Fibroblast of villous mesenchyme (primary cell): ENCODE results near the gene KIFC3. TPM values are rescaled to one million over a fixed set of nuclear protein-coding genes. Genes with fewer than 3 reads are reported as not detected.
A peak's percentile ranks its signal among the peaks of the same experiment; 100 is the strongest.
"Not testable (repeated sequence)": the region's sequence is repeated elsewhere in the genome, so short reads cannot be mapped to it uniquely, and the experiment has no call there.

Source experiments
- DNase-seq: peaks from one replicate; pipeline ENCODE4 v3.0.0-alpha.2; 2010; ENCODE audit warnings: low read depth
- H3K4me3 ChIP-seq: 2 replicates; pipeline ENCODE4 v1.5.1; 2011; ENCODE audit warnings: low read depth, mild to moderate bottlenecking, low read length
- total RNA-seq: library from RNA; depleted of rRNA; stranded (reverse); fragments of >200 nt; gene quantifications from 2 replicates; pipeline ENCODE4 v1.2.3, GENCODE V29; 2012
- TF ChIP-seq, protein P1 (sequence below): IDR thresholded peaks from 2 replicates; pipeline ENCODE4 v1.5.1; 2012; ENCODE audit warnings: low read depth, mild to moderate bottlenecking, low read length; ENCODE audit not compliant: insufficient read depth

KIFC3 gene
- total RNA-seq, 1 donor, result 72.5 TPM

DNA sequence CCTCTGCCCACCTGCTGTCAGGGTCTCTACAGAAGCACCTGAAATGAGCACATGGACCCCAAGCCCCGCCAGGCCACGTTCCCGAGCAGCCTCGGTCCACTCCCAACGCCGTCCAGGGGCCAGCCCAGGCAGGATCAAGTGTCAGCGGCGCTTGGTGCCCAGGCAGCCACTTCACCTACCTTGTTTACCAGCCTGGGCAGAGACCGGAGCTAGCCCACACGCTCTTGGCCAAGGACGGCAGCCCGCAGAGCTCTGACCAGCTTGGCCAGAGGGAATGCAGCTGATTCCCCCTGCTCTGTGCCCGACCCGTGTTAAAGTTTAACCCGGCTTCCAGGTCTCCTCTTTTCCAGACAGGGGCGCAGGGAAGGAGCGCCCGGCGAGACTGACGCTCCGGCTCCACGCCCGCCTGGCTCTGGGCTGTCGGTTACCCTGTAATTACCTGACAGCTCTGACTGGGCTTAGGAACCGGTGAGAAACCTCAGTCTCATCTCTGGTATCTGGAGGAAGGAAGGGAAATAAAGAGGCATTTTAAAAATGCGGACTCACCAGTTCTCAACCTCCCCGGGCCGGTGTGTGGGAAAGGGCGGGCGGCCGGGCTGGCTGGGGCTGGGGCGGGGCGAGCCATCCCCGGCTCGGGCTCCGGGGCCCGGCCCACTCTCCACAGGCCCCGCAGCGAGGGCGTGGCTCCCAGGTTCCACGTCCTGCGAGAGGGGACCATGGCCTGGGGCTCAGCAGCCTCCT, 4.6 kb downstream of the KIFC3 start:
- DNase-seq, result no peak
- TF ChIP-seq, protein P1, sequence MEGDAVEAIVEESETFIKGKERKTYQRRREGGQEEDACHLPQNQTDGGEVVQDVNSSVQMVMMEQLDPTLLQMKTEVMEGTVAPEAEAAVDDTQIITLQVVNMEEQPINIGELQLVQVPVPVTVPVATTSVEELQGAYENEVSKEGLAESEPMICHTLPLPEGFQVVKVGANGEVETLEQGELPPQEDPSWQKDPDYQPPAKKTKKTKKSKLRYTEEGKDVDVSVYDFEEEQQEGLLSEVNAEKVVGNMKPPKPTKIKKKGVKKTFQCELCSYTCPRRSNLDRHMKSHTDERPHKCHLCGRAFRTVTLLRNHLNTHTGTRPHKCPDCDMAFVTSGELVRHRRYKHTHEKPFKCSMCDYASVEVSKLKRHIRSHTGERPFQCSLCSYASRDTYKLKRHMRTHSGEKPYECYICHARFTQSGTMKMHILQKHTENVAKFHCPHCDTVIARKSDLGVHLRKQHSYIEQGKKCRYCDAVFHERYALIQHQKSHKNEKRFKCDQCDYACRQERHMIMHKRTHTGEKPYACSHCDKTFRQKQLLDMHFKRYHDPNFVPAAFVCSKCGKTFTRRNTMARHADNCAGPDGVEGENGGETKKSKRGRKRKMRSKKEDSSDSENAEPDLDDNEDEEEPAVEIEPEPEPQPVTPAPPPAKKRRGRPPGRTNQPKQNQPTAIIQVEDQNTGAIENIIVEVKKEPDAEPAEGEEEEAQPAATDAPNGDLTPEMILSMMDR, result no peak

DNA sequence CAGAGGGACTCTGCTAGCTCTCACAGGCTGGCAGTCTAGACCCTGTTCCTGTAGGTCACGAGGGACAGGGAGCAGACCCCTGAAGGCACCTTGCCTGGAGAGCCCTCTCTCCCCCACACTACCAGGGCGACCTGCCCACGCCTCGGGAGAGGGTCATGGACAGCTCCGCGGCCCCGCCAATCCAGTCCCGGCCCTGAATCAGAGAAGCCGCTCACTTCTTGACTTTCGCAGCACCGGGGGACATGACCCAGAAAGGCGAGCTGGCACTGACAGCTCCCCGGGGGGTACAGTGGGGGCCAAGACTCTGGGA, 5.1 kb downstream of the KIFC3 start:
- TF ChIP-seq, protein P1, result no peak
- no peak for DNase-seq
- no peak overlapping the region for H3K4me3 ChIP-seq

More for the DNA sequence above, 4.6 kb downstream of the KIFC3 start:
- no peak overlapping the region for H3K4me3 ChIP-seq

DNA sequence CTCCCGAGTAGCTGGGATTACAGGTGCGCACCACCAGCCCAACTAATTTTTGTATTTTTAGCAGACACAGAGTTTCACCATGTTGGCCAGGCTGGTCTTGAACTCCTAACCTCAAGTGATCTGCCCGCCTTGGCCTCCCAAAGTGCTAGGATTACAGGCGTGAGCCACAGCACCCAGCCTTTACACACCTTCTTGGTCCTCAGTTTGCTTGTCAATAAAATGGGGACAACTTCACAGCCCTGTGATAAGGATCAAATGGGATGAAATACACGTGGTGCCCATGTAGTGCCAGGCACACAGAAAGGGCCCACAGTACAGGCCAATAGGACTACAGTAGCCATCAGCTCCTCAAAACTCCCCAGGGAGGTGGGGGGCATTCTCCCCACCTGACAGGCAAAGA, 6.3 kb downstream of the KIFC3 start:
- not testable (repeated sequence) for H3K4me3 ChIP-seq, DNase-seq

DNA sequence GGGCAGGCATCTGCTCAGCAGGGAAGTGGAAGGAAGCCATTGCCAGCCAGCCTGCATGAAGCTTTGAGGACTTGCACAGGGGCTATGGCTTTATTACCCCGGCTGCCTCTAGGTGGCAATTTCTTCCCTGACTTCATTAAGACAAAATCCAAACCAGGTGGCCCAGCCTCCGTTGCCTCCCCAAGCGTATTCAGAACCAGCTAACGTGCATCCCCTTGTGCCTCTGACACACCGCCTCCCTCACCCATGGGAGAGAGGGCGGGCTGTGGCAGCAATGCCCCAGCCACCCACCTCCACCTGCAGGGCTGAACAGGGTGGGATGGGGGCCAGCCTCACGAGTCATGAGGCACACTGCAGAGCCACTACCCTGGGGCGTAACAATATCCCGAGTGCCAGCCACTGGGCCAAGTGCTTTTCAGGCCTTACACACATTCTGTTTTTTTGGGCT, 6.8 kb downstream of the KIFC3 start:
- peak; percentile 63 for DNase-seq
- TF ChIP-seq, protein P1, result peak; percentile 40
- H3K4me3 ChIP-seq, result no peak overlapping the region

DNA sequence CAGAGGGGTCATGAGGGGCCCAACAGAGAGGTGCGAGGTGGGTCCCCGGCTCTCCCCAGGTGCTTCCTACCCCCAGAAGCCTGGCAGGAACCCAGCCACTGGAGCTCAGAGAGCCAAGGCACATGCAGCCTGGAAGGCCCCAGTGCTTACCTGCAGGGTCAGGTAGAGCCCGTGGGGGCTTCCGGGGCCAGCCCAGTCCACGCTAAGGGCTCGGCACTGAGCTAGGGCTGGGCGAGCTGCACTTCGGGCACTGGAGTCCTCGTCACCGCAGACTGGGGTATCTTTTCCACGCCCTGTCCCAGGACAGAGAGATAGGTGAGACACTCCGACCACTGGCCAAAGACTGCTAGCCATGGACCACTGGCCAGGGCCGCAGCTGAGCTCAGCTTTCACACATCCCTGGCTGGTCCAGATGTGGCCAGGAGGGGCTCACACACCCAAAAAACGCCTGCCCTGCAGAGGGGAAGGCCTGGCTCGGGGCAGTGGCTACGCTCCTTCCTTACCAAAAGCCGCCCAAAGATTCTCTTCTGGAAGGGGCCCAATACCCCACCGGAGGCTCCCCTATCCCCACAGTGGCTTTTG, 7.4 kb downstream of the KIFC3 start:
- no peak overlapping the region for H3K4me3 ChIP-seq

DNA sequence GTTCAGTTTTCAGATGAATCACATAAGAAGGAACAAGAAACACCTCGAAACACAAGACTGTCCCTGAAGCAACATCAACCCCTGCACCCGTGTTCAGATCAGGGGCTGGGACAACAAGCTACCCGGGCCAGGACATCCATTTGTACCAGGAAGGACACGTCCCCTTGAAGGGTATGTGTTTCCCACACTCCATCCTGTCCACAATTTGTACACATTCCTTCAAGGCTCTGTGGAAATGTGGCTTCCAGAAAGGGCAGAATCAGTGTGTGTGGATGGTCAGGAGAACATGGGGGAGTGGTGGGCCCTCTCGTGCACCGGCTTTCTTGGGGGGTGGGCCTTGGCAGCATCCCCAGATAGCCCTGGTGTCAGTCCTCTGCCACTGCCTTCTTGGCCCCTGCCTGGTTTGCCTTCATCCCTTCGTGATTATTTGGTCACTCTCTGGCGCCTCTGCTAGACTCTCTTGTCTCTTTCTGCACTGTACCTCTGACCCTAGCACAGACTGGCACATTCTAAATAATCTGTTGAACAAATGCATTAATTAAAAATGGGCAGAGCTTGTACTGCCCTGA, 10.3 kb downstream of the KIFC3 start:
- DNase-seq, result no peak
- TF ChIP-seq, protein P1, result no peak

More for the DNA sequence above, 7.4 kb downstream of the KIFC3 start:
- no peak for DNase-seq
- TF ChIP-seq, protein P1, result no peak

DNA sequence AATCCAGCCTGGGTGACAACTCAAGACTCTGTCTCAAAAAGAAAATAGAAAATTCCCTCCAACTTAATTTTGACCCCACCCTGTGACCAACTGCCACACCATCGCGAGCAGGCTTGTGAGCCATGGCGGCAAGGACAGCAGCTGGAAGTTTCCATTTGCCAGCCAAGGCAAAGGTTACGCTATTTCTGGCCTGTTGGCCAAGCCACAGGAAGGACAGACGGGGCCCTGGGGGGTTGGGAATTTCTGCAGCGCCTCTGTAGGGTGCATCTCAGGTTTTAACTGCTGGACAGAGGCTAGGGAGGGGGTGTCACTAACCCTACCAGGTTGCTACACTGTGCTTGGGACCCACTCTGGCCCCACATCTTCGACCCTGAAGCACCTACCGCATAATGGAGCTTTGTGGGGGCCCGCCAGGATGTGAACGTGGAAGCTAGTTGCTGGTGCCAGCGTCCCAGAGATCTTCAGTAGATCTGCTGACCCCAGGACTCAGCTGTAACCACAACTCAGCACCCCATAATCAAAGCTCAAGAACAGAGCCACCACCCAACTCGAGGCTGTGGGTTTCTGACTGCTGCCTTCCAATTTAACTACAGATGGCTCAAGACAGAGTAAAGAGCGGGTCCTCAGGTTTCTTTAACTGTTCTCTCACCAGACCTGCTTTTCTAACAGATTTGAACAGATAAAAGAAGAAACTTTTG, 10.9 kb downstream of the KIFC3 start:
- DNase-seq, result no peak
- TF ChIP-seq, protein P1, result no peak
- no peak overlapping the region for H3K4me3 ChIP-seq

More for the DNA sequence above, 10.3 kb downstream of the KIFC3 start:
- no peak overlapping the region for H3K4me3 ChIP-seq
